Amygdala (tissue), 56 donors: ENCODE data around the gene VSIG2.
"Not testable (repeated sequence)": the region's sequence is repeated elsewhere in the genome, so short reads cannot be mapped to it uniquely, and the experiment has no call there.

Experiments
- DNase-seq, 56 donors: peaks; one replicate each; lab custom pipeline; 2025; lab: John Stamatoyannopoulos, UW

VSIG2 gene, protein sequence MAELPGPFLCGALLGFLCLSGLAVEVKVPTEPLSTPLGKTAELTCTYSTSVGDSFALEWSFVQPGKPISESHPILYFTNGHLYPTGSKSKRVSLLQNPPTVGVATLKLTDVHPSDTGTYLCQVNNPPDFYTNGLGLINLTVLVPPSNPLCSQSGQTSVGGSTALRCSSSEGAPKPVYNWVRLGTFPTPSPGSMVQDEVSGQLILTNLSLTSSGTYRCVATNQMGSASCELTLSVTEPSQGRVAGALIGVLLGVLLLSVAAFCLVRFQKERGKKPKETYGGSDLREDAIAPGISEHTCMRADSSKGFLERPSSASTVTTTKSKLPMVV

DNA sequence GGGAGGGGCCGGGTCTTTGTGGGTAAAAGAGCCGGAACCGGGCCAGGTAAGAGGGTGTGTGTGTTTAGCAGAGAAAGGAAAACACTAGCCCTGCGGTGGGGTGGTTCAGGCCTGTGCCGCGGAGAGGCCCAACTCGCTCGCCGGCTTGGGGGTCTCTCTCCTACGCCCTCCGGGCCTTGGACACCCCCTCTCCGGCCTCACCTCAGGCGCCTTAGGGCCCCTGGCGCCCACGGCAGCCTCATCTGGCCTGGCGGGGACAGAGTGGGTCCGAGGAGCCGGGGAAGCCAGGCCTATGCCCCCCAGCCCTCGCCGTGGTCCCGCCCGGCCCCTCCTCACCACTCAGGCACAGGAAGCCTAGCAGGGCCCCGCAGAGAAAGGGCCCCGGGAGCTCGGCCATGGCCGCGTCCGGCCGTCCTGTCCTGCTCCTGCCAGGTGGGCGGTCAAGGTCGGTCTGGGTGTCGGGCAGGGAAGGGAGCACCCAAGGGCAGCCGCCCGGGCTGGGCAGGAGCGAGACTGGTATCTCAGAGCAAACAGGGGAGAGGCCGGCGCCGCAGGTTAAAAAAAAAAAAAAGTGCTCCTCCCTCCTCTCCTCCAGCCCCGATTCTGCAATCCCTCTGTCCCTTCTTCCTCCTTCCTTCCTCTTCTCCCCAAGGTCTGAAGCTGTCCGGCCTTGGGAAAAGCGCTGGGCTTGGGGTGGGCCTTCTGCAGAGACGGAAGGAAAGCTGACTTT lies at the start of gene VSIG2:
TSS of gene VSIG2 (minus strand) at position 515 of the 730 bp plus-strand sequence. CDS start at position 397, 118 bp downstream.
- DNase-seq, result no peak

DNA sequence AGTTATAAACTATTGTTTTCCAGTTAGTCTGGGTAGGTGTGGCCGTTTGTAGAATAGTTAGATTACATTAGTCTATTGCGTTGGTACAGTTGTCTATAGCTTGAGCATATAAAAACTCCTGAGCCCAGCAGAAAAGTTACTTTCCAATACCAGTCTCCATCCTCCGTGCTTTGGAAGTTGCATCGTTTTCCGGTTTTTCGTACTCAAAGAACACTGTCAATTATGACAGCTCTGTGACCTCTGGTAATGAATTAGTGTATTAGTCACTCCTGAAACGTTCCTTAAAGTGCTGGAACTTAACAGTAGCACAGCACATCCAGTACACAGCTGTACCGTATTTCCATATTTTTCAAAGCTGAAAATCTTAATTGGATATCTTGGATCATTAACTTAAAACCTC lies 49.0 kb upstream of the VSIG2 start:
- no peak for DNase-seq

DNA sequence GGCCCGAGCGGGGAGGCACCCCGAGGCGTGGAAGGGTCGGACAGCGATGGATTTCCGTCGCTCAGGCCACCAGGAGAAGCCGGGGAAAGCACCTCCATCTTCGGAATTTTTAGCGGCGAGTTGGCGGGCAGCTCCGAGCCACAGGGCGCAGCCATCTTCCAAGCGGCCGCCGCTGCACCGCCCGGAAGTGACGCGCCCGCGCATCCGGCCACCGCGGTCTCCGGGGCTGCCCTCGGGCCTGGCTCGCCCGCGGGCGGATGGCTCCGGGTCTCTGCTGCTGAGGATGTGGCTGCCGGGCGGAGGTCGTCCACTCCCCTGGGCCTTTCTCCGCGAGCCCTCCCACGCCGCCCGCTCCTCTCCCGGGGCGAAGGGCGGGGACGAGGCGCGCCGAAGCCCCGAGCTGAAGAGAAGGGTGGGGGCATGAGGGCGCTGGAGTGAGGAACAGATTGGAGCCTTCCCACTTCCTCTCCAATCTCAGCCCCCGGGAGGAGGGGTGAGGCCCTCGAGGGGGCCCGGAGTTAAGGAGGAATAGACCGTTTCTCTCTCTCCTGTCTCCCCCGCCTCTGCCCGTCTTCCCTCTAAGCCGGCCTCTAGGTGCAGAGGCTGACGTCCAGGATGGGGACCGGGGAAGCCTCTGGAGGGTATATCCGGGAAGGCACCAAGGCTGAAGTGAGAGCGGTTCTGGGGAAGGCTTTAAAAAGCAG lies 48.3 kb upstream of the VSIG2 start, which contains the start of gene MSANTD2:
TSS of gene MSANTD2 (minus strand) at position 181 of the 704 bp plus-strand sequence. CDS start at position 155, 26 bp downstream.
- peak; percentile 38 to 98 (median 81) for DNase-seq

DNA sequence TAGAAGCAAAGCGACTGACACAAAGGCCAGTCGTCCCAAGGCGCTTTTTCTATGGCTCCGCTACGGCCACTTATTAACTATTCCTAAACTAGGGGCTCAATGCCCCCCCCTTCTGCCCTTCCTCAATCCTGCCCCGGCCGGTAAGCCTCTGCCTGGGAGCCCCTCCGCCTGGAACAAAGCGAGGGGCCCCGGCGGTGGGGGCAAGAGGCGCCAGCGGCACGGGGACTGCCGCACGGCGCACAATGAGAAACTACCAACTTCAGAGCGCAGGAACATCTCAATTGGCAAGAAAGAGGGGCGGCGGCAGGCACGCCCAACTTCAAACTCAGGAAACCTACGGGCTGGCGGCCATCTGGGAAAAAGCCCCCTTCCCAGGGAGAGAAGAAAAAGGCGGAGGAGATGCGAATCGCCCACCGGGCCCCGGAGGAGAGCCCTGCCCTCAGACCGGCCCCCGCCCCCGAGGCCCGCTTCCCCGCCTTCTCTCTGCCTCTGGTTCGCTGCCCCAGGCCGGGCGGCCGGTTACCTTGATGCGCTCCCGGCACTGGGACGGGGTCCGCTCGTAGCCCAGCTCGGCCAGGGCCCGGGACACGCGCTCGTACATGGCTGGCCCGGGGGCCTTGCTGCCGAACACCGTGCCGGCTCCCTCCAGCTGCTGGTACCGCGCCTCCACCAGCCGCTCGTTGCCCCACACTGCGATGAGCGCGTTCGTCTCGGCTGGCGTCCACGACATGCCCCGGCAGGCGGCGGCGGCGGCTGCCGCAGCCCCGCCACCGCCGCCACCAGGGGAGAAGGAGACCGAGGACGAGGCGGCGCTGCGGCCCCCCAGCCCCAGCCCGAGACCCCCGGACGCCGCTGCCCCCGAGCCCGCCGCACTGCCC lies 47.5 kb upstream of the VSIG2 start:
- DNase-seq, result peak in 18 of 56 donors; percentile 9 to 63 (median 32)

DNA sequence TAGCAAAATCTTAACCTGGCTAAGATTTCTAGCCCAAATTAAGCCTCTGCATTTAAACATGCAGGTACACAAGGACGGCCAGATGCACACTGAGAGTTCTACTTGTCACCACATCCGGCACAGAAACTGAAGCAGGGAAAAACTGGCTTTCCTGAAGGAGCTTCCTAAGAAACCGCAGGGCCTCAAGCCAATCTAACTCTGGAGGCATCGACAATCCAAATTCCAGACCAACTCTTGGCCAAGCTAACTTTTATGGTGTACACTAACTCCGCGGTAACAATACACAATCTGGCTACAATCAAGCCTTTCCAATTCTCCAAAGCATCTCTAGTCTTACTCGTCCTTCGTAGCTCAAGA lies 46.9 kb upstream of the VSIG2 start:
- DNase-seq, result no peak

DNA sequence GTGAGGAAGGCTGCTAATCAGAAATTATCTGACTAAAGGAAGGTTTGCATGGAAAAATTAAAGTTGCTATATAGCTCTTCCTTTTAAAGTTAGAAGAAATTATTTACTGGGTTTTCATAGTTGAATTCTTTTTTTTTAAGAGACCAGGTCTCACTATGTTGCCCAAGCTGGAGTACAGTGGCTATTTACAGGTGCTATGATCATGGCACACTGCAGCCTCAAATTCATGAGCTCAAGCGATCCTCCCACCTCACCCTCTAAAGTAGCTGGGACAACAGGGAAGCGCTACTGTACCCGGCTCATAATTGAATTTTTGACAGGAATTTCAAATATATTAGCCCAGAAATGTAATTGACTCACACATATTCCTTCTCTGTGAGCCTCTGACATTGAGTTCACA lies 44.3 kb upstream of the VSIG2 start:
- no peak for DNase-seq

DNA sequence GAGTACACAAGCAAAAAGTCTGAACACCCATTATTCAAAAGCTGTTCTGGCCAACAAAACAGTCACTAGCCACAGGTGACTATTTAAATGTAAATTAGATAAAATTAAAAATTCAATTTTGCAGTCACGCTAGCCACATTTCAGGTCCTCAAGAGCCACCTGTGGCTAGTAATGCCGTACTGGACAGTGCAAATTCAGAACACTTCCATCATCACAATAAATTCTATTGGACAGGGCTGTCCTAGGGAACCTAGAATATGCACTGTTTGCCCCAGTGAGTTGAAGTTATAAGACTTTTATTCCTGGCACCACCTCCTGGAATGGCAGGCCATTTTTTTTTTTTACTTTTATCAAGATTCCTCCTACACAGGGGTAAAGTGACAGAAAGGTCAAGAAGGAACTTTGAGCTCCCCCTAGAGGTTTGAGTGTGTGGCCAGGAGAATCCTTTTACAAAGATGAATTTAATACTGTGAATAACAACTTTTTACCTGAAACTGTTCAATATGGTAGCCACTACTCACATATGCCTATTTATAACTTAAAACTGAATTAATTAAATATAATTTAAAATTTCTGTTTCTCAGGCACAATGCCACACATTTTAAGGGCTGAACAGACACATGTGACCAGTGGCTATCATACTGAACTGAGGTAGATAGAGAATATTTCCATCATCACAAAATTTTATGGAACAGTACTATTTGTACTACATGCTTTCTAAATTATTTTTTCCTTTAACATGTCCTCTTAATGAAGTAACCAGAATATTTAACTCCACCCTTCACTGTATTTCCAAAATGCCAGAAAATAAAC lies 41.6 kb upstream of the VSIG2 start:
- peak in 2 of 56 donors; percentile 1 to 3 for DNase-seq

DNA sequence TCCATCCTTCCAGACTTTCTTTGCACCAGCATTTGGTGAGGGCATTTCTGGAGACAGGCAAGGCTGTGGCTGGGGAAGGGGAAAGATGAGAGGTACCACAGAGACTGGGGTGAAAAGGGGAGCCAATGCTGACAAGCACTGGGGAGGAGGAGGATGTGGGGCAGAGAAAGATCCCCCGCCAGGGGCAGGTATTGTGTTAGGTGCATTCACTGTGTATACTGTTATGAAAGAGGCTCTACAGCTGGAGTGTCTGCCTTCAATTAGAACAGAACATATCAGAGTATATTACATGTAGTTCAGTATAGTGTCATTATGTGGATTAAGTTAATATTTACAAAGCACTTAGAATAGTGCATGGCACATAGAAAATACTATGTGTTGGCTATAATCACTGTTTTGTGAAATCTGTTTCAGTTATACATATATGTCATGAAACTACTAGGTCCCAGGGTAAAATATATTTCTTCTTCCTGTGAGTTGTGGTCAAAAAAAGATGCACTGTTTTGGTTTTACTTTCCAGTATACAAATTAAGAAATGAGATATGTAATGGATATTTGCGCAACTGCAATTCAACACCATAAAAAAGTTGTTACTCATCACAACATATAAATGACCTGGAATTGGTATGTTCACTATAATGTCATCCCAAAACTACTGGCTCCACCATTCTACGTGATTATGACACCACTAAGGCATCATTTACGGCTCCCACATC lies 39.7 kb upstream of the VSIG2 start:
- DNase-seq, result no peak

DNA sequence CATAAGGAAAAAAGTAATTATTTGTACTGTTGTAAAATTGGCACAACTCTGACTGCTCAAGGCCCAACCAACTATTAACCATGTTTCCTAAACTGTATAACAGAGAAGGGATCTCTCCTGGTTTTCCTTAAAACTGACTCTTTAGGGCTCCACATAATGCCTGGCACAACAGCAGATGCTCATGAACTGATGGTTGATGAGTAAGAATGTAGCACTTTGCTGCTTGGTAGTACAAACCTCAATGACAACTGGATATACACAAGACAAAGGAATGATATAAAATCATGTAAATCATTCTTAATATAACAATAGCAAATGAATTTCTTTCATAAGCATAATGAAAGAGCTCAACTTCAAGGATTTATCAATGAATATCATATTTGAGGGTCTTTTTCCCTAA lies 36.5 kb upstream of the VSIG2 start:
- no peak for DNase-seq

DNA sequence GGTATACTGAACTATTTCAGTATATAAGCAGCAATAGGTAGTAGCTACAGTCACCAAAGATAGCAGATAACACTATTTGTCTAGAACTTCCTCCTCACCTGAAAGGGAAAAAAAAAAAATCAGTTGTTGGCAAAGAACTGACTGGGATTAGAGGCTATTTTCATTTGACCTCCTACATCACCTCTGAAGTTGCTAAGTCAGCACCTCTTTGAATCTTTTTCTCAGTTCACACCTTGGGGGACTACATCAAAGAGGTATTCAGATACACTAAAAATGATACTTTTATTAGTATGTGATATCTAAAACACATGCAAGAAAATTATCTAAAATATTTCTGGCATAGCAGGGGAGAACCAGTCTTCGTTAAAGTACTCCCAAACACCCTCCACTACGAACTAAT lies 32.0 kb upstream of the VSIG2 start:
- DNase-seq, result no peak

DNA sequence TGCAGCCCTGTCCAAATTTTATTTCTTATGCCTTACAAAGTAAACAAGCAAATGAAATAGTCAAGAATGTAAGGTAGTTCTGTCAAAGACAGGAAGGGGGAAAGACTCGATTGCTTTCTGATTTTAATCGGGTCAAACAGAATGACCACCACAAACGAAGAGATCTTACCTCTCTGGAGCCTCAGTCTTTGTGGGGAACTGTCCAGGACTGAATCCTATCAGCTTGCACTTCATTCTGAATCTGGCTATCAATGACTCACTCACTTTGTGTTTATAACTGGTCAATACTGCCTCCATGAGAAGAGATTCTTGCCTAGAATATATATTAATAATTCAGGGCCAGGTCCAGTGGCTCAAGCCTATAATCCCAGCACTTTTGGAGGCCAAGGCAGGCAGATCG lies 30.9 kb upstream of the VSIG2 start:
- no peak for DNase-seq

DNA sequence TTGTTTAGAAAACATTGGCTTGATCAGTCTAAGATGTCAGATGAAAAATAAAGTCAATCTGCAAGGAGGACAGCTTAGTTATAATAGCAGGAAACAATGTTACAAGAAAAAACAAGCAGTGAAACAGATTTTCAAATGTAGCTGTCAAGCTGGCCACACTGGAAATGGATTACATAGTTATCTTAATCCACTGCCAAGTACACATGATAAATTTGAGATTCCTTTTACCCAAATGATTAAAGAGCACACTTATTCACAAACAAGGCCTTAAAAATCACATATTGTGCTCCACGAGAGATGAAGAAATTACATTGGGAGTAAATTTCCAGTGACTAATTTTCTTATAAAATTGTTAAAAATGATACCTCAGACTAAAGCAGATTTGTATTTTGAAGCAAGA lies 27.5 kb upstream of the VSIG2 start:
- no peak for DNase-seq

DNA sequence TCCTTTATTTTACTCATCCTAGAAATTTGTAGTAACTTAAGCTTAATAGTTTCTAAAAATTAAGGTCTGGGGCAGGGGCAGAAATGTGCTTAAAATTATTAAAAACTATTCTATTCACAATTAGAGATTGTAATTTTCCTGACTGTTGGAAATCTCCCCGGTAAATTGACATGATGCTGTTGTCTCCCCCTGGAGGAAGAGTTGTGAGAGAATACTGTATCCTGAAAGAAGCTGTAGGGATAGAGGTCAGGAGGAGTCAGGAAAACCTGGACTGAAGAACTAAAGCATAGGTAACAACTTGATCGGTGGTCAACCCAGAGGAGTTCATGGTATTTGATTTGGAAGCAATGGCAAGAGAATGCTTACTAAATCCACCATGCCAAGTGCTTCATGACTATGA lies 26.2 kb upstream of the VSIG2 start:
- DNase-seq, result no peak

DNA sequence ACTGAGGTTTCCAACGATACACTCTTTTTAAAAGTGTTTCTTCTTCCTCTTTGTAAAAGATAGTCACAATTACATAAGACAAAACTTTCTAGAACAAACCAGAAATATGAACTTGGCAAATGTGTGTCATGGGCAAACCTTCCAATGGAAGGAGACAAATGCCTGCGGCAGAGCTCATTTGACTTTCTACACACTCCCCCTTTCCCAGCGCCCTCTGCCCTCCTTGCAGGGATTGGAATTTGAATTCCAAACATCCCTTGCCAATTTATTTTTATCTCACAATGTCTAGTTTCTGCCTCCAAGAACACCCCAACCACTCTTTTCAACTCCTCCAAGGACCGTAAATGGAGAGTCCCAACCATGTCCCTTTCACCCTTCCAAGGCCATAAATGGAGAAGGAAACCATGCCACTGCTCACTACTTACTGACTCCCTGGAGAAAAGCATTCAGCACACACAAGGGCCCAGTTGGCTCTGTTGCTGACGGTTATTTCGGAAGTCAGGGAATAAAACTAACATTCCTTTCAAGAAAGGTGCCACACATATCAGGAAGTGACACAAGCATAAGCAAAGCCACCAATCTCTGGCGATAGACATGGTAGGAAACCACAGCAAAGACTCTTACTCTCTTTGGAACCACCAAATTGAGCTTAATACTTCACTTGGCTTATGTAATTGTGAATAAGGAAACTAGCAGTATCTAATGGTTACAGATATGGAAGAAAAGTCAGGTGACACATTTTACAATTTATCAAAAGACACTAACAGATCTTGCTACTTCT lies 25.0 kb upstream of the VSIG2 start:
- no peak for DNase-seq

DNA sequence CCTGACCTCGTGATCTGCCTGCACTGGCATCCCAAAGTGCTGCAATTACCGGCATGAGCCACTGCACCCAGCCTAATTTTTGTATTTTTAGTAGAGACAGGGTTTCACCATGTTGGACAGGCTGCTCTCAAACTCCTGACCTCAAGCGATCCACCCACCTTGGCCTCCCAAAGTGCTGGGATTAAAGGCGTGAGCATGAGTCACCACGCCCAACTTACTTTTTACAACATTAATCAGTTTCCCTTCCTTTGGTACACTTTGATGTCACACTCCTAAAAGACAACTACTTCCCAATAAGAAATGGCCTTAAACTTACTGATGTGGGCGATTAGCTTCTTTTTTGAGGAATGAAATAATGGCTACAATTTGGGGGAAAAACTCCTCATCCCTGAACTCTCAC lies 18.9 kb upstream of the VSIG2 start:
- DNase-seq, result not testable (repeated sequence)

DNA sequence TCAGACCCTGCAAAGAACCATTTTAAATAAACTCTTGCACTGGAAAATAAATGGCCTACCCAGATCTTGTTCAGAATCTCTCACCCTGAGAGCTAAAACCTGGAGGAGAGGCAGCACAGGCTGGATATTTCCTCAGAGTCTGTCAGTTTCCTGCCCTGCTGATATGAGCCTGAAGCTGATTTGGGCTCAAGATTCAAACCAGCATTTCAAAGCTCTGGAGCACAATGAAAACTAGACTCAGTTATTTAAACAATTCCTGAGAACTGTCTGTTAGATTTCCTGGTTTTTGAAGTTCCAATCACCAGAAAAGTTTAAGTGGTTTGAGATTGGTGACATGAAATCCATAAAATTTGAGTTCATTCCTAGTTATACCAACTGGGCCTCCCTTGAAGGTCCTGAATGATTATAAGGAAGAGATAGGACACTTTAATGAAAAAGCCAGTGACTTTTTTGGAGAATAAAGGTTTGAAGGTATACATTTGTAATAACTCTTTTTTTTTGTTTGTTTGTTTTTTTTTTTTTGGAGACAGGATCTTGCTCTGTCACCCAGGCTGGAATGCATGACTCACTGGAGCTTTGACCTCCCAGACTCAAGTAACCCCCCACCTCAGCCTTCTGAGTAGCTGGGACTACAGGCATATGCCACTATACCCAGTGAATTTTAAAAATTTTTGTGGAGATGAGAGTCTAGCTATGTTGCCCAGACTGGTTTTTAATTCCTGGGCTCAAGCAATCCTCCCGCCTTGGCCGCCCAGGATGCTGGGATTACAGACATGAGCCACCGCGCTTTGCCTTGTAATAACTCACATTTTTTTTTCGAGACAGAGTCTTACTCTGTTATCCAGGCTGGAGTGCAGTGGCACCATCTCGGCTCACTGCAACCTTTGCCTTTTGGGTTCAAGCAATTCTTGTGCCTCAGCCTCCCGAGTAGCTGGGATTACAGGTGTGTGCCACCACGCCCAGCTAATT lies 18.0 kb upstream of the VSIG2 start:
- no peak for DNase-seq

DNA sequence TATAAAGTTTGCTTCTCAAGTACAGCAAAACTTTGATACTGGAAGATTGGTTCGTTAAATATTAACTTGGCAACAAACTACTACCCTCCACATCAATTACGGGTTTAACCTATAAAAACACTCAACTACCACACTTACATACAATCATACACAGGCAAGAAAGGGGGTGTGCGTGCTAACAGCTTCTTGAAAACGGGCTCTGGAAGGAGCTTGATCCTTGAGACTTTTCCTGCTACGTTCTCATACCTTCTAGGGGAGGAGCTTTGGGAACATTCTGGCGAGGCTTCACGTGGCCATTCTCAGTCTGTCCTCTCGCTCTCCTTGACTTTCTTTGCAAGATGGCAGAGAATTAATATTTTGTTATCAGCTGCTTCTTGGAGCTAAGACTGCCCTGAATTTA lies 16.9 kb upstream of the VSIG2 start:
- DNase-seq, result no peak
